ENCODE results near the gene KIF14. TPM values are rescaled to one million over a fixed set of nuclear protein-coding genes. Genes with fewer than 3 reads are reported as not detected.

Gene KIF14
- polyA plus RNA-seq, 3 donors, result 0.03 to 0.18 (median 0.05) TPM

- no peak overlapping the region for H3K4me2 ChIP-seq (replicated peaks; ENCODE audit: extremely low read depth, low read length, poor library complexity, severe bottlenecking)
- no peaks in the 10 kb centered on the region for H3K9me3 ChIP-seq (replicated peaks in 1 of 2; ENCODE audit: control insufficient read depth in 1 of 2, insufficient read depth in 1 of 2, low read length in 2 of 2)
- peaks cover 21 to 30% of the 10 kb centered on the region in 2 donors for H3K4me1 ChIP-seq (ENCODE audit: control insufficient read depth in 1 of 2, insufficient read depth in 2 of 2, low read length in 2 of 2)
- no peaks in the 10 kb centered on the region for H3K27me3 Mint-ChIP-seq (ENCODE audit: low read depth in 3 of 3)
- H3K27ac Mint-ChIP-seq, result no peak overlapping the region
- no peak for DNase-seq
- H3K9me3 Mint-ChIP-seq, result no peaks in the 10 kb centered on the region
- no peak overlapping the region for H3K4me3 Mint-ChIP-seq
- intact Hi-C loops (cut with micrococcal nuclease), result no loop called here
- peaks cover 22% of the 10 kb centered on the region for H3K4me1 Mint-ChIP-seq
- no peaks in the 10 kb centered on the region for H3K36me3 ChIP-seq (replicated peaks in 1 of 2; ENCODE audit: control insufficient read depth in 1 of 2, insufficient read depth in 2 of 2, low read length in 2 of 2)
- H3K27ac ChIP-seq (ENCODE audit: low read depth in 1 of 2, low read length in 2 of 2), result no peak overlapping the region
- no peaks in the 10 kb centered on the region for H3K36me3 Mint-ChIP-seq
- H3K79me2 ChIP-seq (ENCODE audit: insufficient read depth, low read length), result no peaks in the 10 kb centered on the region
- 33% methylated on average over 1 of the region's 2 CpGs for WGBS (ENCODE audit: insufficient coverage)
- no peak overlapping the region for H3K9ac ChIP-seq (ENCODE audit: insufficient read depth, low read length, poor library complexity, severe bottlenecking)
- no peaks in the 10 kb centered on the region for H3K27me3 ChIP-seq (ENCODE audit: control insufficient read depth in 2 of 2, insufficient read depth in 2 of 2, low read length in 2 of 2)
- no peaks in the 10 kb centered on the region for H4K20me1 ChIP-seq (ENCODE audit: insufficient read depth, low read length)
- no peak overlapping the region for H2AFZ ChIP-seq (ENCODE audit: insufficient read depth, low read depth, low read length, poor library complexity, severe bottlenecking)
- H3K4me3 ChIP-seq (replicated peaks in 1 of 3; ENCODE audit: low read depth in 2 of 3, low read length in 3 of 3), result no peak overlapping the region
- TF ChIP-seq CTCF (IDR thresholded peaks at IDR 0.05), result no peak
Observed at GRCh38 chr1:200524092-200524491, 96.5 kb downstream of the KIF14 start.

- no peaks in the 10 kb centered on the region for H3K9me3 Mint-ChIP-seq
- no peaks in the 10 kb centered on the region for H3K36me3 Mint-ChIP-seq
- DNase-seq, result peak; percentile 56 to 82 (median 64)
- H3K4me1 Mint-ChIP-seq, result peaks cover 12% of the 10 kb centered on the region
- Histone ChIP-seq H3K9ac (ENCODE audit: insufficient read depth, low read length, poor library complexity, severe bottlenecking) (no peak overlapping the region), H3K79me2 (ENCODE audit: insufficient read depth, low read length) (no peaks in the 10 kb centered on the region), H3K9me3 (replicated peaks in 1 of 2; ENCODE audit: control insufficient read depth in 1 of 2, insufficient read depth in 1 of 2, low read length in 2 of 2) (no peaks in the 10 kb centered on the region), H3K36me3 (replicated peaks in 1 of 2; ENCODE audit: control insufficient read depth in 1 of 2, insufficient read depth in 2 of 2, low read length in 2 of 2) (no peaks in the 10 kb centered on the region), H3K4me1 (ENCODE audit: control insufficient read depth in 1 of 2, insufficient read depth in 2 of 2, low read length in 2 of 2) (peaks cover 10 to 18% of the 10 kb centered on the region in 2 donors), H4K20me1 (ENCODE audit: insufficient read depth, low read length) (no peaks in the 10 kb centered on the region), H3K27ac (ENCODE audit: low read depth in 1 of 2, low read length in 2 of 2) (no peak overlapping the region), H3K4me3 (replicated peaks in 1 of 3; ENCODE audit: low read depth in 2 of 3, low read length in 3 of 3) (no peak overlapping the region), H2AFZ (ENCODE audit: insufficient read depth, low read depth, low read length, poor library complexity, severe bottlenecking) (no peak overlapping the region), H3K27me3 (ENCODE audit: control insufficient read depth in 2 of 2, insufficient read depth in 2 of 2, low read length in 2 of 2) (no peaks in the 10 kb centered on the region), H3K4me2 (replicated peaks; ENCODE audit: extremely low read depth, low read length, poor library complexity, severe bottlenecking) (no peak overlapping the region)
- no peak overlapping the region for H3K4me3 Mint-ChIP-seq
- intact Hi-C loops (cut with micrococcal nuclease), result no loop called here
- TF ChIP-seq CTCF (IDR thresholded peaks at IDR 0.05), result no peak
- no peaks in the 10 kb centered on the region for H3K27me3 Mint-ChIP-seq (ENCODE audit: low read depth in 3 of 3)
- WGBS (ENCODE audit: insufficient coverage), result 90% methylated on average over 2 of the region's 8 CpGs
- H3K27ac Mint-ChIP-seq, result peak overlapping the region in 2 of 7 donors; percentile 6 to 46
Observed at GRCh38 chr1:200520735-200521134, 99.8 kb downstream of the KIF14 start.

Measured in CD14-positive monocyte (primary cell).